ENCODE measurements around the gene ARSG. TPM values are rescaled to one million over a fixed set of nuclear protein-coding genes. Genes with fewer than 3 reads are reported as not detected.
A peak's percentile ranks its signal among the peaks of the same experiment; 100 is the strongest.

The ARSG gene
- total and polyA plus RNA-seq, 2 donors (not counting 3 experiments of a cell fraction or from before 2014, with no cell fraction given), result 3.9 to 7.0 TPM

GRCh38 chr17:68383443-68384321, 92.4 kb downstream of the ARSG start:
- TSS peak; percentile 70 for BruUV-seq (replicated peaks)
- Histone ChIP-seq H3K4me1 (ENCODE audit: control insufficient read depth, extremely low read depth, insufficient read depth, low read length) (peaks cover 37% of the 10 kb centered on the region), H3K79me2 (ENCODE audit: control insufficient read depth, insufficient read depth, low read length) (no peaks in the 10 kb centered on the region), H2AFZ (ENCODE audit: low read depth, low read length) (peak overlapping the region; percentile 35), H3K27ac (ENCODE audit: insufficient read depth, low read depth, low read length) (peak overlapping the region; percentile 76), H3K4me2 (ENCODE audit: insufficient read depth, low read length) (peak overlapping the region; percentile 36), H3K36me3 (ENCODE audit: control insufficient read depth in 2 of 2, extremely low read depth in 1 of 2, insufficient read depth in 2 of 2, low read length in 2 of 2) (no peaks in the 10 kb centered on the region), H3K9me3 (replicated peaks; ENCODE audit: control insufficient read depth, insufficient read depth, low read length) (no peaks in the 10 kb centered on the region), H3K9ac (replicated peaks; ENCODE audit: extremely low read depth, insufficient read depth, low read length) (peak overlapping the region; percentile 74), H3K4me3 (replicated peaks in 1 of 3; ENCODE audit: insufficient read depth in 1 of 3, low read depth in 1 of 3, low read length in 3 of 3) (no peak overlapping the region), H3K27me3 (ENCODE audit: control insufficient read depth in 2 of 2, insufficient read depth in 2 of 2, low read length in 2 of 2) (no peaks in the 10 kb centered on the region), H4K20me1 (replicated peaks; ENCODE audit: control insufficient read depth, extremely low read depth, insufficient read depth, low read length) (no peaks in the 10 kb centered on the region), H3K9me1 (replicated peaks; ENCODE audit: control insufficient read depth, extremely low read depth, insufficient read depth, low read length) (no peaks in the 10 kb centered on the region)
- intact Hi-C loops (cut with micrococcal nuclease) (loop anchor here (1.0 to 5.0 kb wide), 5 partner anchors 15 to 331 kb away; partner anchors contain the start of genes ARSG, SLC16A6 and WIPI1), dilution Hi-C loops (cut with MboI; ENCODE audit: extremely low pct_ligation_motif_present, low sequenced_read_pairs) (no loop called here)
- peak; percentile 83 for FAIRE-seq
- POLR2A ChIA-PET, result interaction anchor here (0.6 to 1.3 kb wide), 3 partner anchors 16 to 81 kb away, joined by 3 to 5 read pairs (median 4); no protein-coding TSS in a partner anchor
- CTCF ChIA-PET, result interaction anchor here (0.6 to 4.3 kb wide), 13 partner anchors 9 to 136 kb away, joined by 3 to 48 read pairs (median 4); partner anchors contain the start of genes AMZ2, ARSG and SLC16A6
- DNase-seq (ENCODE audit: low read depth, low spot score), result peak; percentile 82
- TF ChIP-seq FOS (IDR thresholded peaks at IDR 0.05; ENCODE audit: borderline replicate concordance, insufficient read depth, low read length), result peak; percentile 84
- TF ChIP-seq, protein P1, sequence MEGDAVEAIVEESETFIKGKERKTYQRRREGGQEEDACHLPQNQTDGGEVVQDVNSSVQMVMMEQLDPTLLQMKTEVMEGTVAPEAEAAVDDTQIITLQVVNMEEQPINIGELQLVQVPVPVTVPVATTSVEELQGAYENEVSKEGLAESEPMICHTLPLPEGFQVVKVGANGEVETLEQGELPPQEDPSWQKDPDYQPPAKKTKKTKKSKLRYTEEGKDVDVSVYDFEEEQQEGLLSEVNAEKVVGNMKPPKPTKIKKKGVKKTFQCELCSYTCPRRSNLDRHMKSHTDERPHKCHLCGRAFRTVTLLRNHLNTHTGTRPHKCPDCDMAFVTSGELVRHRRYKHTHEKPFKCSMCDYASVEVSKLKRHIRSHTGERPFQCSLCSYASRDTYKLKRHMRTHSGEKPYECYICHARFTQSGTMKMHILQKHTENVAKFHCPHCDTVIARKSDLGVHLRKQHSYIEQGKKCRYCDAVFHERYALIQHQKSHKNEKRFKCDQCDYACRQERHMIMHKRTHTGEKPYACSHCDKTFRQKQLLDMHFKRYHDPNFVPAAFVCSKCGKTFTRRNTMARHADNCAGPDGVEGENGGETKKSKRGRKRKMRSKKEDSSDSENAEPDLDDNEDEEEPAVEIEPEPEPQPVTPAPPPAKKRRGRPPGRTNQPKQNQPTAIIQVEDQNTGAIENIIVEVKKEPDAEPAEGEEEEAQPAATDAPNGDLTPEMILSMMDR (IDR thresholded peaks at IDR 0.05; ENCODE audit: extremely low read depth in 1 of 2, insufficient read depth in 1 of 2, low read depth in 1 of 2, low read length in 2 of 2), result no peak
- TF ChIP-seq MAX (IDR thresholded peaks at IDR 0.05; ENCODE audit: insufficient read depth, insufficient read length), result peak; percentile 96
- peak; percentile 20 for TF ChIP-seq POLR2A (IDR thresholded peaks at IDR 0.05; ENCODE audit: low read depth, low read length)
- TF ChIP-seq EZH2 (IDR thresholded peaks at IDR 0.05; ENCODE audit: borderline replicate concordance, low read depth, low read length, severe bottlenecking), result no peak
- TF ChIP-seq MYC (IDR thresholded peaks at IDR 0.05; ENCODE audit: low read depth, low read length), result peak; percentile 98
- TF ChIP-seq GATA2 (IDR thresholded peaks at IDR 0.05; ENCODE audit: insufficient read depth, insufficient read length, low read depth, low read length), result no peak
- TF ChIP-seq JUN (IDR thresholded peaks at IDR 0.05; ENCODE audit: borderline replicate concordance, insufficient read depth, insufficient read length, low read depth), result peak; percentile 78
- TF ChIP-seq POLR2AphosphoS5 (IDR thresholded peaks at IDR 0.05; ENCODE audit: insufficient read depth, low read depth, low read length), result peak; percentile 56
